OCI-LY7 (cell line): ENCODE data around the gene CDK14. TPM values are rescaled to one million over a fixed set of nuclear protein-coding genes. Genes with fewer than 3 reads are reported as not detected.

Experiments used
- BruUV-seq: library from RNA; stranded (reverse); fragments of 400-500 nt; replicated peaks from 2 replicates; lab custom pipeline; 2021; lab: Mats Ljungman, UMichigan
- CTCF ChIA-PET: fragments of 300-600 bp; sonication (Branson Sonifier 250); formaldehyde crosslinking; loops from one replicate; lab custom pipeline; 2022; ENCODE audit warnings: antibody characterized with exemption; ENCODE audit not compliant: unreplicated experiment; lab: Charles Lee
- POLR2A ChIA-PET: fragments of 300-600 bp; sonication (Branson Sonifier 250); formaldehyde crosslinking; loops from one replicate; lab custom pipeline; 2022; ENCODE audit warnings: antibody characterized with exemption; lab: Charles Lee
- DNase-seq: peaks from one replicate; pipeline ENCODE4 v3.0.0-alpha.2; 2015; ENCODE audit warnings: low spot score
- H2AFZ ChIP-seq: fragments of 200-600 bp; sonication (generic), shearing (Covaris generic); 2 replicates; pipeline ENCODE4 v1.6.1; 2014; ENCODE audit warnings: mild to moderate bottlenecking, antibody characterized with exemption, low read length, moderate library complexity
- H3K27ac ChIP-seq: fragments of 200-600 bp; sonication (generic); 2 replicates; pipeline ENCODE4 v1.5.1; 2014; ENCODE audit warnings: mixed run types, low read depth, mild to moderate bottlenecking, moderate library complexity, low read length, inconsistent platforms; ENCODE audit not compliant: poor library complexity, severe bottlenecking
- H3K36me3 ChIP-seq: fragments of 200-600 bp; sonication (generic); 2 replicates; pipeline ENCODE4 v1.6.1; 2014; ENCODE audit warnings: mild to moderate bottlenecking, antibody characterized with exemption, low read length, moderate library complexity, mixed read lengths; ENCODE audit not compliant: insufficient read depth
- H3K4me1 ChIP-seq: fragments of 200-600 bp; sonication (generic); 2 replicates; pipeline ENCODE4 v1.5.1; 2014; ENCODE audit warnings: mild to moderate bottlenecking, low read length; ENCODE audit not compliant: insufficient read depth, poor library complexity, severe bottlenecking
- H3K4me2 ChIP-seq: fragments of 200-600 bp; sonication (generic); 2 replicates; pipeline ENCODE4 v1.6.1; 2014; ENCODE audit warnings: mild to moderate bottlenecking, low read length
- H3K4me3 ChIP-seq: fragments of 200-600 bp; sonication (generic); 2 replicates; pipeline ENCODE4 v1.5.1; 2014; ENCODE audit warnings: mild to moderate bottlenecking, low read depth, low read length; ENCODE audit not compliant: poor library complexity, severe bottlenecking
- H3K79me2 ChIP-seq: fragments of 200-600 bp; sonication (generic); 2 replicates; pipeline ENCODE4 v1.6.1; 2016; ENCODE audit warnings: low read depth, mild to moderate bottlenecking, low read length, moderate library complexity, mixed read lengths; ENCODE audit not compliant: insufficient read depth
- H3K9me2 ChIP-seq: fragments of 200-600 bp; sonication (generic); 2 replicates; pipeline ENCODE4 v1.6.1; 2016; ENCODE audit warnings: mild to moderate bottlenecking, low read length, mixed read lengths; ENCODE audit not compliant: insufficient read depth
- H3K9me3 ChIP-seq: fragments of 200-600 bp; sonication (generic); 2 replicates; pipeline ENCODE4 v1.6.1; 2014; ENCODE audit warnings: mild to moderate bottlenecking, mixed run types, low read length, mixed read lengths
- H4K20me1 ChIP-seq: fragments of 200-600 bp; sonication (generic); 2 replicates; pipeline ENCODE4 v1.6.1; 2014; ENCODE audit warnings: mild to moderate bottlenecking, antibody characterized with exemption, low read length, moderate library complexity, mixed read lengths; ENCODE audit not compliant: insufficient read depth
- EZH2phosphoT487 ChIP-seq: fragments of 200-600 bp; sonication (generic); IDR thresholded peaks from 2 replicates; pipeline ENCODE4 v1.6.1; 2018; ENCODE audit warnings: low read depth, borderline replicate concordance, mild to moderate bottlenecking, mixed run types, antibody characterized with exemption, low read length, moderate library complexity, mixed read lengths
- intact Hi-C: fragments of 100-400 bp; cut with micrococcal nuclease; formaldehyde crosslinking; loops from one replicate; pipeline ENCODE4 v1.10.0; 2022; ENCODE audit not compliant: unreplicated experiment
- total RNA-seq, 2 experiments: library from RNA; depleted of rRNA in 1 of 2; stranded (reverse); fragments of >200 nt in 1 of 2; shearing (Covaris generic) in 1 of 2; gene quantifications; 2 replicates each; pipeline ENCODE4 v1.2.3, GENCODE V29; 2014 to 2022
- TF ChIP-seq, protein P1 (sequence below): fragments of 200-600 bp; sonication (generic); conservative IDR thresholded peaks from 2 replicates; pipeline ENCODE4 v1.5.1; 2014; ENCODE audit warnings: mild to moderate bottlenecking, antibody characterized with exemption, low read length, moderate library complexity, mixed read lengths

The CDK14 gene
- total RNA-seq, 2 experiments from 2014 or later = 90.7 to 111 TPM

- H4K20me1 ChIP-seq = no peaks in the 10 kb centered on the region
- H3K4me1 ChIP-seq = no peaks in the 10 kb centered on the region
- H3K79me2 ChIP-seq = no peaks in the 10 kb centered on the region
- TF ChIP-seq EZH2phosphoT487 = no peak
- TF ChIP-seq, protein P1, sequence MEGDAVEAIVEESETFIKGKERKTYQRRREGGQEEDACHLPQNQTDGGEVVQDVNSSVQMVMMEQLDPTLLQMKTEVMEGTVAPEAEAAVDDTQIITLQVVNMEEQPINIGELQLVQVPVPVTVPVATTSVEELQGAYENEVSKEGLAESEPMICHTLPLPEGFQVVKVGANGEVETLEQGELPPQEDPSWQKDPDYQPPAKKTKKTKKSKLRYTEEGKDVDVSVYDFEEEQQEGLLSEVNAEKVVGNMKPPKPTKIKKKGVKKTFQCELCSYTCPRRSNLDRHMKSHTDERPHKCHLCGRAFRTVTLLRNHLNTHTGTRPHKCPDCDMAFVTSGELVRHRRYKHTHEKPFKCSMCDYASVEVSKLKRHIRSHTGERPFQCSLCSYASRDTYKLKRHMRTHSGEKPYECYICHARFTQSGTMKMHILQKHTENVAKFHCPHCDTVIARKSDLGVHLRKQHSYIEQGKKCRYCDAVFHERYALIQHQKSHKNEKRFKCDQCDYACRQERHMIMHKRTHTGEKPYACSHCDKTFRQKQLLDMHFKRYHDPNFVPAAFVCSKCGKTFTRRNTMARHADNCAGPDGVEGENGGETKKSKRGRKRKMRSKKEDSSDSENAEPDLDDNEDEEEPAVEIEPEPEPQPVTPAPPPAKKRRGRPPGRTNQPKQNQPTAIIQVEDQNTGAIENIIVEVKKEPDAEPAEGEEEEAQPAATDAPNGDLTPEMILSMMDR = no peak
- H3K4me3 ChIP-seq = no peak overlapping the region
- H3K9me3 ChIP-seq = no peaks in the 10 kb centered on the region
- no peaks in the 10 kb centered on the region for H3K9me2 ChIP-seq
- no peaks in the 10 kb centered on the region for H3K36me3 ChIP-seq
- POLR2A ChIA-PET = interaction anchor here (0.7 to 1.2 kb wide), 2 partner anchors 10 kb away, joined by 3 read pairs; no protein-coding TSS in a partner anchor
- CTCF ChIA-PET = no interaction called here
- intact Hi-C loops = no loop called here
- DNase-seq = no peak
- no TSS peak for BruUV-seq
- no peak overlapping the region for H2AFZ ChIP-seq
- no peak overlapping the region for H3K27ac ChIP-seq
- H3K4me2 ChIP-seq = no peak overlapping the region
Observed at GRCh38 chr7:91230100-91230499, 634.0 kb downstream of the CDK14 start.

DNA sequence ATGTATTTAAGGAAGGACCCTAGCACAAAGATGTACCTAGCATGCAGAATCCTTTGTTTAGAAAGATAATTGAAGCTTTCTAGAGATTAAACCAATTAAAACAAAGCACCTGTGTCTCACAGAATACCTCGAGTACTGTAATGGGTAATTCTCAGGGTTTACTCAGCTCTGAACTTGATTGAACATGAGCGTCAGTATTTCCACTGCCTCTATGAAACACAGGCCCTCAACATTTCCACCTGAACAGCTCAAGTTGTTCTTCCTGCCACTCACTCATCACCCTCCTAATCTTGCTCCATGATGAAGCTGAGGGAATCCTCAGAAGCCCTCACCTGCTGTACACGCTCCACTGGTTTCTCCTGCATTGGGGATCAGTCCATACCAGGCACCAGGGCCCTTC is 634.4 kb downstream of the CDK14 start:
- no peak overlapping the region for H2AFZ ChIP-seq
- no peak overlapping the region for H3K4me3 ChIP-seq
- no peaks in the 10 kb centered on the region for H3K9me2 ChIP-seq
- H3K4me2 ChIP-seq = no peak overlapping the region
- H3K36me3 ChIP-seq = no peaks in the 10 kb centered on the region
- no peak overlapping the region for H3K27ac ChIP-seq
- CTCF ChIA-PET = no interaction called here
- no peak for DNase-seq
- H4K20me1 ChIP-seq = no peaks in the 10 kb centered on the region
- intact Hi-C loops = no loop called here
- POLR2A ChIA-PET = interaction anchor here (0.7 to 1.2 kb wide), 3 partner anchors 9 to 511 kb away, joined by 3 read pairs; no protein-coding TSS in a partner anchor
- H3K9me3 ChIP-seq = no peaks in the 10 kb centered on the region
- TF ChIP-seq EZH2phosphoT487 = no peak
- TF ChIP-seq, protein P1 = no peak
- BruUV-seq = no TSS peak
- no peaks in the 10 kb centered on the region for H3K4me1 ChIP-seq
- no peaks in the 10 kb centered on the region for H3K79me2 ChIP-seq

DNA sequence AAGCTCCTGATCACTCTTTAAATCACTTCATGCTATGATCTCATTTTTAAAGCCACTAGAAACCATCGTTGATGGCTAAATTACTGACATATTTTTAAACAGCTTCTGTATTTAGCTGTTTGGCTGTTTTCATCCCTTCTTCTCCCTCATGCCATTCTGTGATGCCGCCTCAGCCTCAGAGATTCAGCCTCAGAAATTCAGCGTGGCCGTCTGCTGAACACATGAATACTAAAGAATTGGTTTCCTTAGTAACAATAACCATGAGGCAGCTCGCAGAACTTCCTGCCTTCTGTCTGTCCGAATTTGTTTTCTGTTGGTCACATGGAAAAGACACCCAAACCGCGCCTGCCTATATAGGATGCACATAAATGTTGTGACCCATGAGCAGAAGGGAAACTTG is 637.1 kb downstream of the CDK14 start:
- Histone ChIP-seq H2AFZ (no peak overlapping the region), H3K4me2 (no peak overlapping the region), H3K36me3 (no peaks in the 10 kb centered on the region), H3K9me3 (no peaks in the 10 kb centered on the region), H3K27ac (no peak overlapping the region), H3K4me1 (no peaks in the 10 kb centered on the region), H4K20me1 (no peaks in the 10 kb centered on the region), H3K79me2 (no peaks in the 10 kb centered on the region), H3K4me3 (no peak overlapping the region), H3K9me2 (no peaks in the 10 kb centered on the region)
- TF ChIP-seq, protein P1 = no peak
- TF ChIP-seq EZH2phosphoT487 = no peak
- DNase-seq = no peak
- intact Hi-C loops = no loop called here
- no TSS peak for BruUV-seq
- POLR2A ChIA-PET = interaction anchor here (0.6 to 1.0 kb wide), 3 partner anchors 38 to 221 kb away, joined by 3 read pairs; no protein-coding TSS in a partner anchor
- CTCF ChIA-PET = no interaction called here
